ENCODE data around the gene KRTAP5-8.
"Not testable (repeated sequence)": the region's sequence is repeated elsewhere in the genome, so short reads cannot be mapped to it uniquely, and the experiment has no call there.

The KRTAP5-8 gene

GRCh38 chr11:71576688-71577465, 39.1 kb downstream of the KRTAP5-8 start:
- not testable (repeated sequence) for H3K4me3 ChIP-seq (ENCODE audit: low read length); H3K9me3 ChIP-seq (ENCODE audit: low read length); H2AFZ ChIP-seq (ENCODE audit: low read depth, low read length); H3K4me1 ChIP-seq (ENCODE audit: insufficient read depth, low read length); H3K36me3 ChIP-seq (ENCODE audit: insufficient read depth, low read length); H3K27me3 ChIP-seq (ENCODE audit: insufficient read depth, low read length)

GRCh38 chr11:71577469-71578004, 39.7 kb downstream of the KRTAP5-8 start:
- no peaks in the 10 kb centered on the region for H3K9me3 ChIP-seq (ENCODE audit: low read length)
- H2AFZ ChIP-seq (ENCODE audit: low read depth, low read length) = no peak overlapping the region
- H3K36me3 ChIP-seq (ENCODE audit: insufficient read depth, low read length) = no peaks in the 10 kb centered on the region
- H3K4me1 ChIP-seq (ENCODE audit: insufficient read depth, low read length) = no peaks in the 10 kb centered on the region
- H3K27me3 ChIP-seq (ENCODE audit: insufficient read depth, low read length) = no peaks in the 10 kb centered on the region
- H3K4me3 ChIP-seq (ENCODE audit: low read length) = no peak overlapping the region

GRCh38 chr11:71579513-71579912, 41.7 kb downstream of the KRTAP5-8 start:
- not testable (repeated sequence) for H3K36me3 ChIP-seq (ENCODE audit: insufficient read depth, low read length); H3K4me1 ChIP-seq (ENCODE audit: insufficient read depth, low read length); H3K4me3 ChIP-seq (ENCODE audit: low read length); H3K9me3 ChIP-seq (ENCODE audit: low read length); H2AFZ ChIP-seq (ENCODE audit: low read depth, low read length); H3K27me3 ChIP-seq (ENCODE audit: insufficient read depth, low read length)

GRCh38 chr11:71580057-71581003, 42.5 kb downstream of the KRTAP5-8 start:
- Histone ChIP-seq H2AFZ (ENCODE audit: low read depth, low read length) (no peak overlapping the region), H3K9me3 (ENCODE audit: low read length) (no peaks in the 10 kb centered on the region)

GRCh38 chr11:71581826-71582225, 44.0 kb downstream of the KRTAP5-8 start:
- Histone ChIP-seq H3K4me1 (ENCODE audit: insufficient read depth, low read length) (no peaks in the 10 kb centered on the region), H3K4me3 (ENCODE audit: low read length) (no peak overlapping the region), H3K36me3 (ENCODE audit: insufficient read depth, low read length) (no peaks in the 10 kb centered on the region), H3K9me3 (ENCODE audit: low read length) (no peaks in the 10 kb centered on the region), H3K27me3 (ENCODE audit: insufficient read depth, low read length) (no peaks in the 10 kb centered on the region), H2AFZ (ENCODE audit: low read depth, low read length) (no peak overlapping the region)

More at GRCh38 chr11:71580057-71581003, 42.5 kb downstream of the KRTAP5-8 start:
- H3K4me1 ChIP-seq (ENCODE audit: insufficient read depth, low read length) = no peaks in the 10 kb centered on the region
- H3K4me3 ChIP-seq (ENCODE audit: low read length) = no peak overlapping the region
- no peaks in the 10 kb centered on the region for H3K27me3 ChIP-seq (ENCODE audit: insufficient read depth, low read length)
- H3K36me3 ChIP-seq (ENCODE audit: insufficient read depth, low read length) = no peaks in the 10 kb centered on the region

- Histone ChIP-seq H3K36me3 (ENCODE audit: insufficient read depth, low read length) (no peaks in the 10 kb centered on the region), H3K4me3 (ENCODE audit: low read length) (no peak within 1 kb of the TSS), H3K4me1 (ENCODE audit: insufficient read depth, low read length) (no peaks in the 10 kb centered on the region), H3K9me3 (ENCODE audit: low read length) (no peaks in the 10 kb centered on the region), H3K27me3 (ENCODE audit: insufficient read depth, low read length) (no peaks in the 10 kb centered on the region), H2AFZ (ENCODE audit: low read depth, low read length) (no peak within 1 kb of the TSS)
Observed at GRCh38 chr11:71582309-71582895, 44.6 kb downstream of the KRTAP5-8 start, which contains the start of gene KRTAP5-11. KRTAP5-11 (minus strand) TSS chr11:71582875; CDS start chr11:71582837, 38 bp downstream.

GRCh38 chr11:71582969-71583368, 45.1 kb downstream of the KRTAP5-8 start:
- H3K4me3 ChIP-seq (ENCODE audit: low read length); H2AFZ ChIP-seq (ENCODE audit: low read depth, low read length); H3K9me3 ChIP-seq (ENCODE audit: low read length); H3K4me1 ChIP-seq (ENCODE audit: insufficient read depth, low read length); H3K27me3 ChIP-seq (ENCODE audit: insufficient read depth, low read length); H3K36me3 ChIP-seq (ENCODE audit: insufficient read depth, low read length): not testable (repeated sequence)

GRCh38 chr11:71585673-71586072, 47.8 kb downstream of the KRTAP5-8 start:
- not testable (repeated sequence) for H3K4me1 ChIP-seq (ENCODE audit: insufficient read depth, low read length); H3K27me3 ChIP-seq (ENCODE audit: insufficient read depth, low read length); H3K9me3 ChIP-seq (ENCODE audit: low read length); H3K36me3 ChIP-seq (ENCODE audit: insufficient read depth, low read length); H3K4me3 ChIP-seq (ENCODE audit: low read length); H2AFZ ChIP-seq (ENCODE audit: low read depth, low read length)

- H3K9me3 ChIP-seq (ENCODE audit: low read length); H3K4me3 ChIP-seq (ENCODE audit: low read length); H3K27me3 ChIP-seq (ENCODE audit: insufficient read depth, low read length); H3K4me1 ChIP-seq (ENCODE audit: insufficient read depth, low read length); H2AFZ ChIP-seq (ENCODE audit: low read depth, low read length); H3K36me3 ChIP-seq (ENCODE audit: insufficient read depth, low read length): not testable (repeated sequence)
Observed at GRCh38 chr11:71588314-71588713, 50.5 kb downstream of the KRTAP5-8 start.
